Measurements from ENCODE around the gene SYAP1.

- TF ChIP-seq CTCF (IDR thresholded peaks at IDR 0.05) (no peak), EZH2 (IDR thresholded peaks at IDR 0.05; ENCODE audit: borderline replicate concordance, insufficient read depth, low read depth, low read length, poor library complexity, severe bottlenecking) (no peak)
These were observed 7.4 kb upstream of the SYAP1 start for GRCh38 chrX:16711893-16712547.

Measured in B cell (primary cell).